ENCODE results near the gene BCL2.
"Not testable (repeated sequence)": the region's sequence is repeated elsewhere in the genome, so short reads cannot be mapped to it uniquely, and the experiment has no call there.

The BCL2 gene

GRCh38 chr18:63198868-63199742, 120.5 kb downstream of the BCL2 start:
- no peak for DNase-seq (ENCODE audit: low read depth)

- no peak for DNase-seq (ENCODE audit: low read depth)
These were observed 121.3 kb downstream of the BCL2 start for GRCh38 chr18:63198098-63198760.

- DNase-seq (ENCODE audit: low read depth) = no peak
These were observed 122.2 kb downstream of the BCL2 start for GRCh38 chr18:63197246-63197869.

GRCh38 chr18:63195326-63196159, 124.0 kb downstream of the BCL2 start:
- no peak for DNase-seq (ENCODE audit: low read depth)

- no peak for DNase-seq (ENCODE audit: low read depth)
These were observed 126.7 kb downstream of the BCL2 start for GRCh38 chr18:63192885-63193349.

GRCh38 chr18:63192126-63192884, 127.3 kb downstream of the BCL2 start:
- DNase-seq (ENCODE audit: low read depth) = no peak

GRCh38 chr18:63191413-63191812, 128.2 kb downstream of the BCL2 start:
- DNase-seq (ENCODE audit: low read depth) = no peak

- not testable (repeated sequence) for DNase-seq (ENCODE audit: low read depth)
These were observed 128.7 kb downstream of the BCL2 start for GRCh38 chr18:63190838-63191237.

GRCh38 chr18:63189817-63190216, 129.8 kb downstream of the BCL2 start:
- no peak for DNase-seq (ENCODE audit: low read depth)

- no peak for DNase-seq (ENCODE audit: low read depth)
These were observed 130.5 kb downstream of the BCL2 start for GRCh38 chr18:63189041-63189440.

- no peak for DNase-seq (ENCODE audit: low read depth)
These were observed 131.6 kb downstream of the BCL2 start for GRCh38 chr18:63187791-63188460.

- DNase-seq (ENCODE audit: low read depth) = no peak
These were observed 132.4 kb downstream of the BCL2 start for GRCh38 chr18:63187223-63187574.

- DNase-seq (ENCODE audit: low read depth) = no peak
These were observed 132.9 kb downstream of the BCL2 start for GRCh38 chr18:63186520-63187222.

- no peak for DNase-seq (ENCODE audit: low read depth)
These were observed 133.6 kb downstream of the BCL2 start for GRCh38 chr18:63185984-63186383.

- DNase-seq (ENCODE audit: low read depth) = no peak
These were observed 135.4 kb downstream of the BCL2 start for GRCh38 chr18:63183952-63184770.

- no peak for DNase-seq (ENCODE audit: low read depth)
These were observed 136.2 kb downstream of the BCL2 start for GRCh38 chr18:63183378-63183777.

- DNase-seq (ENCODE audit: low read depth) = no peak
These were observed 136.7 kb downstream of the BCL2 start for GRCh38 chr18:63182861-63183260.

GRCh38 chr18:63182310-63182772, 137.2 kb downstream of the BCL2 start:
- no peak for DNase-seq (ENCODE audit: low read depth)

- no peak for DNase-seq (ENCODE audit: low read depth)
These were observed 137.8 kb downstream of the BCL2 start for GRCh38 chr18:63181706-63182309.

Measured in activated T-cell treated with anti-CD3 and anti-CD28 coated beads for 24 hours (primary cell).